Neural progenitor cell (in vitro differentiated cells): Measurements from ENCODE around the gene BAIAP2. TPM values are rescaled to one million over a fixed set of nuclear protein-coding genes. Genes with fewer than 3 reads are reported as not detected.

ENCODE experiments used
- DNase-seq: peaks from one replicate; pipeline ENCODE4 v3.0.0-alpha.2; 2016; ENCODE audit warnings: low spot score
- H2AFZ ChIP-seq: fragments of 200-600 bp; sonication (generic); replicated peaks from 2 replicates; pipeline ENCODE4 v1.6.1; 2016; ENCODE audit warnings: antibody characterized with exemption
- H3F3A ChIP-seq: fragments of 200-600 bp; sonication (generic); 2 replicates; pipeline ENCODE4 v1.6.1; 2016; ENCODE audit warnings: antibody characterized with exemption, low read depth
- H3K27ac ChIP-seq: fragments of 200-600 bp; sonication (generic); 2 replicates; pipeline ENCODE4 v1.5.1; 2016; ENCODE audit warnings: mild to moderate bottlenecking
- H3K27me3 ChIP-seq: fragments of 200-600 bp; sonication (generic); 2 replicates; pipeline ENCODE4 v1.6.1; 2016; ENCODE audit warnings: mild to moderate bottlenecking, moderate library complexity
- H3K36me3 ChIP-seq: fragments of 200-600 bp; sonication (generic); 2 replicates; pipeline ENCODE4 v1.5.1; 2016
- H3K4me1 ChIP-seq: fragments of 200-600 bp; sonication (generic); 2 replicates; pipeline ENCODE4 v1.6.1; 2016; ENCODE audit warnings: mixed run types
- H3K4me2 ChIP-seq: fragments of 200-600 bp; sonication (generic); 2 replicates; pipeline ENCODE4 v1.6.1; 2016
- H3K4me3 ChIP-seq: fragments of 200-600 bp; sonication (generic); 2 replicates; pipeline ENCODE4 v1.5.1; 2016
- H3K79me2 ChIP-seq: fragments of 200-600 bp; sonication (generic); 2 replicates; pipeline ENCODE4 v1.6.1; 2016; ENCODE audit warnings: low read depth
- H3K9ac ChIP-seq: fragments of 200-600 bp; sonication (generic); 2 replicates; pipeline ENCODE4 v1.6.1; 2016
- H3K9me3 ChIP-seq: fragments of 200-600 bp; sonication (generic); 2 replicates; pipeline ENCODE4 v1.5.1; 2016; ENCODE audit warnings: low read depth
- H4K20me1 ChIP-seq: fragments of 200-600 bp; sonication (generic); 2 replicates; pipeline ENCODE4 v1.6.1; 2016; ENCODE audit warnings: low read depth
- H3K27ac Mint-ChIP-seq: 3 replicates; pipeline ENCODE4 v1.8.0; 2021; ENCODE audit warnings: mixed read lengths
- H3K27me3 Mint-ChIP-seq: 2 replicates; pipeline ENCODE4 v1.8.0; 2022; ENCODE audit warnings: low read depth, mild to moderate bottlenecking, inconsistent platforms, moderate library complexity, mixed read lengths; ENCODE audit not compliant: insufficient read depth
- H3K36me3 Mint-ChIP-seq: 3 replicates; pipeline ENCODE4 v1.8.0; 2021; ENCODE audit warnings: mixed read lengths
- H3K4me1 Mint-ChIP-seq: 3 replicates; pipeline ENCODE4 v1.8.0; 2021; ENCODE audit warnings: mixed read lengths
- H3K4me3 Mint-ChIP-seq: 3 replicates; pipeline ENCODE4 v1.8.0; 2021; ENCODE audit warnings: mild to moderate bottlenecking, moderate library complexity, mixed read lengths
- H3K9me3 Mint-ChIP-seq: 3 replicates; pipeline ENCODE4 v1.8.0; 2020; ENCODE audit warnings: mixed read lengths
- CTCF ChIP-seq: fragments of 200-600 bp; sonication (generic); IDR thresholded peaks from 2 replicates; pipeline ENCODE4 v1.5.1; 2017; ENCODE audit warnings: antibody characterized with exemption, mild to moderate bottlenecking
- EZH2 ChIP-seq: fragments of 200-600 bp; sonication (generic); IDR thresholded peaks from 2 replicates; pipeline ENCODE4 v1.6.1; 2017; ENCODE audit warnings: antibody characterized with exemption, mild to moderate bottlenecking, moderate library complexity
- EZH2phosphoT487 ChIP-seq: fragments of 200-600 bp; sonication (generic); IDR thresholded peaks from 2 replicates; pipeline ENCODE4 v1.6.1; 2017; ENCODE audit warnings: antibody characterized with exemption
- total RNA-seq: library from RNA; depleted of rRNA; stranded (reverse); fragments of >200 nt; gene quantifications from 2 replicates; pipeline ENCODE4 v1.2.3, GENCODE V29; 2015; ENCODE audit warnings: low replicate concordance

The BAIAP2 gene
- total RNA-seq, 1 donor from 2014 or later, result 15.6 TPM

DNA sequence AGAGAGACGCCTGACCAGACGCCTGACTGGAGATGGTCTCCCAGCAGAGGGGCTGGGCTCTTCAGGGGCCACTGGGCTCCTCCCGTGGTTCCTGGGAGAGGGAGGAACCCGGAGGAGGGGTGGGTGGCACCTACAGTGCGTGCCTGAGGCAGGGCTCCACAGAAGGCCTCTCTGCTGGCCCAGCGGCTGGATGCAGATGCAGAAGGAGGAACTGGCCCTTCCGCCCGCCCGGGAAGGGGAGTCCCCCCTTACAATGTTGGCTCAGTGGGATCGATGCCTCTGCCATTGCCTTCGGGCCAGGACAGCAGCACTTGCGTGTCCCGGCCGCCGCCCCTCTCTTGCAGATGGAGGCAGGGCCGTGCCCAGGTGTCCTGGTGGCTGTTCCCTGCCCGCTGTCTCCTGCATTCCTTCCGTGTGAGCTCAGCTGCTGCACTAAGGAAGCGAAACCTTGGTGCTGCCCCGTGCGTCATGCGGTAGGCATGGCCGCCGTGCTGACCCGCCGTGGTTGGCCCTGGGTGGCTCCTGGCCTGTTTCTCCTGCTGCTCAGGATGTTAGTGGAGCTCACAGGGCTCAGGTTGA is 15.1 kb downstream of the BAIAP2 start:
- TF ChIP-seq EZH2, result no peak
- no peak for TF ChIP-seq CTCF
- Histone ChIP-seq H3K27me3 (no peaks in the 10 kb centered on the region), H3F3A (no peaks in the 10 kb centered on the region), H3K4me2 (no peak overlapping the region), H3K79me2 (peaks cover 24% of the 10 kb centered on the region), H3K4me3 (no peak overlapping the region), H3K36me3 (no peaks in the 10 kb centered on the region), H4K20me1 (peaks cover 32% of the 10 kb centered on the region), H3K9me3 (no peaks in the 10 kb centered on the region), H2AFZ (no peak overlapping the region), H3K27ac (no peak overlapping the region), H3K4me1 (peaks cover 22% of the 10 kb centered on the region), H3K9ac (no peak overlapping the region)
- Mint-ChIP-seq H3K4me1 (peaks cover 42% of the 10 kb centered on the region), H3K9me3 (no peaks in the 10 kb centered on the region), H3K4me3 (no peak overlapping the region), H3K27ac (no peak overlapping the region), H3K27me3 (peaks cover 2% of the 10 kb centered on the region), H3K36me3 (peaks cover 3% of the 10 kb centered on the region)
- DNase-seq, result no peak

DNA sequence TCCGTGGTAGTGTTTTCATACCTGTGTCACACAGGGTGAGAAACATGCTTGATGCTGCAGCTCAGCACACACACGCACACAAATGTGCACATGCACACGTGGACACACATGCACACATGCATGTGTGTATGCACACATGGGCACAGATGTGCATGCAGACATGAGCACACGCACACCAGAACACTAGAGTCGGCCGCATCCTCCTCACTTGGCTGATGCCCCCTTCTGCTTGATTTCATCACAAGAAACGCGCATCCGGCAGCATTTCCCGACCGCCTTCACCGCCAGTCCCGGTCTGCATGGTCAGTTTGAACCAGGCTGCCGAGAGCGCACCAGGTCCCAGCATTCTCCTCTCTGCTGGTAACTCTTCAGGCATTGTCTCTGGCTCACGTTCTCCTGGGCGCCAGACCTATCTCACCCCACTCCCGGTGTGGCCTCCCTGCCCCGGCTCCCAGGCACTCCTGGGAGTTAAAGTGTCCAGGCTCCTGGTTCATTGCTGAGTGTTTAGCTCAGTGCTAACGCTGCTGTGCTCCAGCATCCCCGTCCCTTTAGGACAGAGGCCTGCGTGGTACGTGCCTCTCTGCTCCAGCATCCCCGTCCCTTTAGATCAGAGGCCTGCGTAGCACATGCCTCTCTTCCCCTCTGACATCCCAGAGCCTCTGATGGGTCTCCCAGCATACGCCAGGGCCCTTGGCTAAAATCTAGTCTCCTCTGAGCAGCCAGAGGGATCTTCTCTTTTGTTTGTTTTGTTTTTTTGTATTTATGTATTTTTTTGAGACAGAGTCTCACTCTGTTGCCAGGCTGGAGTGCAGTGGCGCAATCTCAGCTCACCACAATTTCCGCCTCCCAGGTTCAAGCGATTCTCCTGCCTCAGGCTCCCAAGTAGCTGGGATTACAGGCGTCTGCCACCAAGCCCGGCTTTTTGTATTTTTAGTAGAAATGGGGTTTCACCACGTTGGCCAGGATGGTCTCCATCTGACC is 16.0 kb downstream of the BAIAP2 start:
- no peak overlapping the region for H3K9ac ChIP-seq
- H3K36me3 ChIP-seq, result no peaks in the 10 kb centered on the region
- no peak overlapping the region for H2AFZ ChIP-seq
- no peak overlapping the region for H3K4me3 Mint-ChIP-seq
- no peak overlapping the region for H3K4me2 ChIP-seq
- no peak for DNase-seq
- H3K27me3 ChIP-seq, result no peaks in the 10 kb centered on the region
- peaks cover 15% of the 10 kb centered on the region for H3K79me2 ChIP-seq
- H4K20me1 ChIP-seq, result peaks cover 29% of the 10 kb centered on the region
- H3F3A ChIP-seq, result no peaks in the 10 kb centered on the region
- H3K4me1 Mint-ChIP-seq, result peaks cover 42% of the 10 kb centered on the region
- H3K27me3 Mint-ChIP-seq, result peaks cover 2% of the 10 kb centered on the region
- no peak overlapping the region for H3K4me3 ChIP-seq
- no peak overlapping the region for H3K27ac ChIP-seq
- TF ChIP-seq CTCF (no peak), EZH2 (no peak), EZH2phosphoT487 (no peak)
- peaks cover 3% of the 10 kb centered on the region for H3K36me3 Mint-ChIP-seq
- peaks cover 22% of the 10 kb centered on the region for H3K4me1 ChIP-seq
- no peaks in the 10 kb centered on the region for H3K9me3 ChIP-seq
- peak overlapping the region; percentile 86 for H3K27ac Mint-ChIP-seq
- H3K9me3 Mint-ChIP-seq, result no peaks in the 10 kb centered on the region

- no peak for DNase-seq
- H3K4me3 Mint-ChIP-seq, result peak overlapping the region; percentile 57
- Histone ChIP-seq H4K20me1 (peaks cover 27% of the 10 kb centered on the region), H2AFZ (no peak overlapping the region), H3K27ac (no peak overlapping the region), H3K4me3 (no peak overlapping the region), H3F3A (peaks cover 4% of the 10 kb centered on the region), H3K4me2 (peak overlapping the region; percentile 22), H3K27me3 (no peaks in the 10 kb centered on the region), H3K4me1 (peaks cover 29% of the 10 kb centered on the region), H3K79me2 (peaks cover 7% of the 10 kb centered on the region), H3K36me3 (no peaks in the 10 kb centered on the region), H3K9me3 (no peaks in the 10 kb centered on the region), H3K9ac (no peak overlapping the region)
- TF ChIP-seq EZH2, result no peak
- TF ChIP-seq EZH2phosphoT487, result no peak
- TF ChIP-seq CTCF, result no peak
- peaks cover 39% of the 10 kb centered on the region for H3K4me1 Mint-ChIP-seq
- H3K27me3 Mint-ChIP-seq, result no peaks in the 10 kb centered on the region
- no peaks in the 10 kb centered on the region for H3K9me3 Mint-ChIP-seq
- peaks cover 3% of the 10 kb centered on the region for H3K36me3 Mint-ChIP-seq
- H3K27ac Mint-ChIP-seq, result peak overlapping the region; percentile 88
Measured at GRCh38 chr17:81052199-81052997, 17.4 kb downstream of the BAIAP2 start.
